DND-41 (cell line): Measurements from ENCODE around the gene KCNIP1.

Source experiments
- ATAC-seq: fragments of 200-7000 bp; cut with Tn5 transposase; 3 replicates; pipeline ENCODE4 v1.9.1; 2021; ENCODE audit warnings: low read depth; ENCODE audit not compliant: insufficient read depth
- DNase-seq: peaks from one replicate; pipeline ENCODE4 v3.0.0-alpha.2; 2020
- H2AFZ ChIP-seq: 2 replicates; pipeline ENCODE4 v1.6.0; 2012; ENCODE audit warnings: low read depth, low read length
- H3K27ac ChIP-seq: 2 replicates; pipeline ENCODE4 v1.5.1; 2012; ENCODE audit warnings: low read length, inconsistent platforms
- H3K27me3 ChIP-seq: fragments of 200-600 bp; sonication (generic); 2 replicates; pipeline ENCODE4 v1.6.0; 2012; ENCODE audit warnings: low read length, mild to moderate bottlenecking, inconsistent platforms; ENCODE audit not compliant: insufficient read depth, poor library complexity
- H3K36me3 ChIP-seq: 2 replicates; pipeline ENCODE4 v1.5.1; 2012; ENCODE audit warnings: low read length, inconsistent platforms; ENCODE audit not compliant: insufficient read depth
- H3K4me1 ChIP-seq: 2 replicates; pipeline ENCODE4 v1.5.1; 2012; ENCODE audit warnings: mild to moderate bottlenecking, low read length; ENCODE audit not compliant: insufficient read depth
- H3K4me2 ChIP-seq: 2 replicates; pipeline ENCODE4 v1.6.0; 2012; ENCODE audit warnings: mild to moderate bottlenecking, moderate library complexity, low read length, inconsistent platforms; ENCODE audit not compliant: insufficient read depth
- H3K4me3 ChIP-seq, 2 experiments: fragments of 200-600 bp in 1 of 2; shearing (Covaris generic) in 1 of 2; 2 replicates each; pipeline ENCODE4 v1.5.1; 2012 to 2016; ENCODE audit warnings: inconsistent platforms in 2 of 2, low read length in 2 of 2, mild to moderate bottlenecking in 2 of 2, low read depth in 1 of 2, moderate library complexity in 1 of 2
- H3K79me2 ChIP-seq: 2 replicates; pipeline ENCODE4 v1.6.0; 2012; ENCODE audit warnings: low read length, inconsistent platforms; ENCODE audit not compliant: insufficient read depth
- H3K9ac ChIP-seq: 2 replicates; pipeline ENCODE4 v1.6.0; 2012; ENCODE audit warnings: low read depth, mild to moderate bottlenecking, inconsistent platforms, low read length, moderate library complexity
- H3K9me3 ChIP-seq: 2 replicates; pipeline ENCODE4 v1.5.1; 2012; ENCODE audit warnings: low read length, moderate library complexity, mild to moderate bottlenecking, inconsistent platforms; ENCODE audit not compliant: insufficient read depth, severe bottlenecking
- H4K20me1 ChIP-seq: 2 replicates; pipeline ENCODE4 v1.6.0; 2012; ENCODE audit warnings: low read length; ENCODE audit not compliant: insufficient read depth
- EZH2 ChIP-seq: IDR thresholded peaks from 3 replicates; pipeline ENCODE4 v1.6.1; 2012; ENCODE audit warnings: borderline replicate concordance, low read depth, mild to moderate bottlenecking, moderate library complexity, low read length, inconsistent platforms; ENCODE audit not compliant: severe bottlenecking
- TF ChIP-seq, protein P1 (sequence below): IDR thresholded peaks from 2 replicates; pipeline ENCODE4 v1.5.1; 2012; ENCODE audit warnings: borderline replicate concordance, low read length, moderate library complexity, mild to moderate bottlenecking; ENCODE audit not compliant: poor library complexity, severe bottlenecking; ENCODE audit errors: extremely low read depth

The KCNIP1 gene

GRCh38 chr5:170508036-170508435 lies 4.2 kb downstream of the KCNIP1 start:
- no peaks in the 10 kb centered on the region for H3K79me2 ChIP-seq
- H3K9me3 ChIP-seq: no peaks in the 10 kb centered on the region
- H3K36me3 ChIP-seq: no peaks in the 10 kb centered on the region
- no peak overlapping the region for H3K4me3 ChIP-seq
- H3K4me1 ChIP-seq: no peaks in the 10 kb centered on the region
- H3K27me3 ChIP-seq: peaks cover 12% of the 10 kb centered on the region
- H3K9ac ChIP-seq: no peak overlapping the region
- ATAC-seq (no peak), DNase-seq (no peak)
- no peak for TF ChIP-seq EZH2
- TF ChIP-seq, protein P1, sequence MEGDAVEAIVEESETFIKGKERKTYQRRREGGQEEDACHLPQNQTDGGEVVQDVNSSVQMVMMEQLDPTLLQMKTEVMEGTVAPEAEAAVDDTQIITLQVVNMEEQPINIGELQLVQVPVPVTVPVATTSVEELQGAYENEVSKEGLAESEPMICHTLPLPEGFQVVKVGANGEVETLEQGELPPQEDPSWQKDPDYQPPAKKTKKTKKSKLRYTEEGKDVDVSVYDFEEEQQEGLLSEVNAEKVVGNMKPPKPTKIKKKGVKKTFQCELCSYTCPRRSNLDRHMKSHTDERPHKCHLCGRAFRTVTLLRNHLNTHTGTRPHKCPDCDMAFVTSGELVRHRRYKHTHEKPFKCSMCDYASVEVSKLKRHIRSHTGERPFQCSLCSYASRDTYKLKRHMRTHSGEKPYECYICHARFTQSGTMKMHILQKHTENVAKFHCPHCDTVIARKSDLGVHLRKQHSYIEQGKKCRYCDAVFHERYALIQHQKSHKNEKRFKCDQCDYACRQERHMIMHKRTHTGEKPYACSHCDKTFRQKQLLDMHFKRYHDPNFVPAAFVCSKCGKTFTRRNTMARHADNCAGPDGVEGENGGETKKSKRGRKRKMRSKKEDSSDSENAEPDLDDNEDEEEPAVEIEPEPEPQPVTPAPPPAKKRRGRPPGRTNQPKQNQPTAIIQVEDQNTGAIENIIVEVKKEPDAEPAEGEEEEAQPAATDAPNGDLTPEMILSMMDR: no peak
- H3K27ac ChIP-seq: no peak overlapping the region
- no peaks in the 10 kb centered on the region; the same call in 1 of the 2 replicates for H4K20me1 ChIP-seq
- H2AFZ ChIP-seq: no peak overlapping the region
- H3K4me2 ChIP-seq: no peak overlapping the region

- ATAC-seq: no peak
- Histone ChIP-seq H3K4me3 (no peak overlapping the region), H3K4me2 (no peak overlapping the region), H3K27ac (no peak overlapping the region), H2AFZ (no peak overlapping the region), H3K79me2 (no peaks in the 10 kb centered on the region), H3K27me3 (peaks cover 12% of the 10 kb centered on the region), H4K20me1 (no peaks in the 10 kb centered on the region; the same call in 1 of the 2 replicates), H3K4me1 (no peaks in the 10 kb centered on the region), H3K9me3 (no peaks in the 10 kb centered on the region), H3K9ac (no peak overlapping the region), H3K36me3 (no peaks in the 10 kb centered on the region)
- TF ChIP-seq, protein P1: peak; percentile 33
- TF ChIP-seq EZH2: no peak
- no peak for DNase-seq
Observed at GRCh38 chr5:170508660-170509347, 5.0 kb downstream of the KCNIP1 start.

DNA sequence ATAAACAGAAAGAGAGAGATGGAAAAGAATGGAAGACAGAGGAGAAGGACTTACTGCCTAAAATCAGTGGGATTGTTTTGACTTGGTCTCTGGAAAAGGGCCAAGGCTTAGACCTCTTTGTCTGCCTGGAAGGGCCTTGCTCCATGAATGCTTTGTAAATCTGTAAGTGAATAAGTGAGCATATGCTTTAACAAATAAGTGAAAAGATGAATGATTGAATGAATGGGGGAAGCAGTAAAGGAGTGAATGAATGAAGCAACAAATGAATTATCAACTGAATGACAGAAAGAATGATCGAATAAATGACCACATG lies 5.5 kb downstream of the KCNIP1 start:
- Histone ChIP-seq H3K4me1 (no peaks in the 10 kb centered on the region), H2AFZ (no peak overlapping the region), H3K27me3 (peaks cover 16% of the 10 kb centered on the region), H4K20me1 (no peaks in the 10 kb centered on the region; the same call in 1 of the 2 replicates), H3K9ac (no peak overlapping the region), H3K27ac (no peak overlapping the region), H3K4me3 (no peak overlapping the region), H3K9me3 (no peaks in the 10 kb centered on the region), H3K36me3 (no peaks in the 10 kb centered on the region), H3K4me2 (no peak overlapping the region), H3K79me2 (no peaks in the 10 kb centered on the region)
- ATAC-seq (no peak), DNase-seq (no peak)
- TF ChIP-seq, protein P1: no peak
- no peak for TF ChIP-seq EZH2

- TF ChIP-seq, protein P1: no peak
- TF ChIP-seq EZH2: no peak
- no peaks in the 10 kb centered on the region for H3K4me1 ChIP-seq
- no peaks in the 10 kb centered on the region for H3K9me3 ChIP-seq
- H4K20me1 ChIP-seq: no peaks in the 10 kb centered on the region
- no peaks in the 10 kb centered on the region for H3K36me3 ChIP-seq
- DNase-seq: no peak
- no peak overlapping the region for H2AFZ ChIP-seq
- H3K9ac ChIP-seq: no peak overlapping the region
- H3K27me3 ChIP-seq: peaks cover 16% of the 10 kb centered on the region
- no peak overlapping the region for H3K4me3 ChIP-seq
- no peak overlapping the region for H3K4me2 ChIP-seq
- H3K27ac ChIP-seq: no peak overlapping the region
- no peak for ATAC-seq
- no peaks in the 10 kb centered on the region for H3K79me2 ChIP-seq
Observed at GRCh38 chr5:170510126-170510525, 6.3 kb downstream of the KCNIP1 start.
